ENCODE measurements around the gene RRAS.

The RRAS gene

DNA sequence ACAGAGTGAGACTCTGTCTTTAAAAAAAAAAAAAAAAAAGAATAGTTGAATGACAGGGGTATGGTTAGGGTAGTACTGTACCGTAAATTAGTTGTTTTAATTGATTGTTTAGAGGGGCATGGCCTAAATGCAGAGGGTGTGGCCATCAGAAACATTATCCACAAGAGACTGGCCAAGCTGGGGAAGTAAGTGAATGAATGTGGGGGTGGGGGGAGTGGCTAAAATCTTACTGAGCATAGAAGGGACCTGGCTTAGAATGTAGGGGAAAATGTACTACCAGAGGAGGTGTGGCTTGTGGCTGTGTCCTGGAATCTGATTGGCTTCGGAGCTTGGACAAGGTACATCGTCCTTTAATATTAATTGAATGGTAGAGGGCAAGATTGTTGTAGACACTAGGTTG, 29.6 kb upstream of the RRAS start:
- H3K36me3 ChIP-seq: 0 out of 2 replicates have a peak, but pooled peaks cover 2% of the 10 kb centered on the region
- H3K4me1 ChIP-seq: 0 out of 2 replicates have a peak, but pooled peaks cover 3% of the 10 kb centered on the region
- H3K9me3 ChIP-seq: no peaks in the 10 kb centered on the region
- TF ChIP-seq, protein P1, sequence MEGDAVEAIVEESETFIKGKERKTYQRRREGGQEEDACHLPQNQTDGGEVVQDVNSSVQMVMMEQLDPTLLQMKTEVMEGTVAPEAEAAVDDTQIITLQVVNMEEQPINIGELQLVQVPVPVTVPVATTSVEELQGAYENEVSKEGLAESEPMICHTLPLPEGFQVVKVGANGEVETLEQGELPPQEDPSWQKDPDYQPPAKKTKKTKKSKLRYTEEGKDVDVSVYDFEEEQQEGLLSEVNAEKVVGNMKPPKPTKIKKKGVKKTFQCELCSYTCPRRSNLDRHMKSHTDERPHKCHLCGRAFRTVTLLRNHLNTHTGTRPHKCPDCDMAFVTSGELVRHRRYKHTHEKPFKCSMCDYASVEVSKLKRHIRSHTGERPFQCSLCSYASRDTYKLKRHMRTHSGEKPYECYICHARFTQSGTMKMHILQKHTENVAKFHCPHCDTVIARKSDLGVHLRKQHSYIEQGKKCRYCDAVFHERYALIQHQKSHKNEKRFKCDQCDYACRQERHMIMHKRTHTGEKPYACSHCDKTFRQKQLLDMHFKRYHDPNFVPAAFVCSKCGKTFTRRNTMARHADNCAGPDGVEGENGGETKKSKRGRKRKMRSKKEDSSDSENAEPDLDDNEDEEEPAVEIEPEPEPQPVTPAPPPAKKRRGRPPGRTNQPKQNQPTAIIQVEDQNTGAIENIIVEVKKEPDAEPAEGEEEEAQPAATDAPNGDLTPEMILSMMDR (IDR thresholded peaks at IDR 0.05; ENCODE audit: low read depth, low read length): no peak
- no peak overlapping the region for H3K4me3 ChIP-seq (ENCODE audit: low read depth, low read length)
- DNase-seq: no peak
- H3K27me3 ChIP-seq: no peaks in the 10 kb centered on the region

DNA sequence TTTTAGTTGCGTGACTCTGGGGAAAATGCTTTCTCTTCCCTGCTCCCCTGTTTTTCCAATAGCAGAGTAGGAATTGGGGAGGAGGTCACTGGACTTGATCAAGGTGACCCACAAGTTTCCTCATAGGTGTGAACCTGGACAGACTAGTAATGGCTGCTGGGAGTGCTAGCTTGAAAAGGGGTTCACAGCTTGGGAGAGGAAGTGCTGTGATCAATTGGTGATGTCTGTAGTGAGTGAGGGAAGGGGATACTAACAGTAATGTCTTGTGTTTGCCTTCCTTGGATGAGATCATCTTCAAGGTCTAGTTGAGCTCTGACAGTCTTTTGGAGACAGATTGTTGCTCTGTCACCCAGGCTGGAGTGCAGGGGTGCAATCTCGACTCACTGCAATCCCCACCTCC, 27.5 kb upstream of the RRAS start:
- Histone ChIP-seq H3K36me3 (0 out of 2 replicates have a peak, but pooled peaks cover 2% of the 10 kb centered on the region), H3K27me3 (no peaks in the 10 kb centered on the region), H3K9me3 (no peaks in the 10 kb centered on the region), H3K4me3 (ENCODE audit: low read depth, low read length) (no peak overlapping the region), H3K4me1 (peaks cover 3% of the 10 kb centered on the region; the same call in 1 of the 2 replicates)
- DNase-seq: no peak
- TF ChIP-seq, protein P1 (IDR thresholded peaks at IDR 0.05; ENCODE audit: low read depth, low read length): no peak

GRCh38 chr19:49666120-49666444, 26.1 kb upstream of the RRAS start:
- TF ChIP-seq, protein P1 (IDR thresholded peaks at IDR 0.05; ENCODE audit: low read depth, low read length): 0 out of 2 replicates have a peak, but pooled peaks have one; percentile 6
- H3K36me3 ChIP-seq: peaks cover 9% of the 10 kb centered on the region; the same call in 1 of the 2 replicates

GRCh38 chr19:49665351-49666119, 25.6 kb upstream of the RRAS start, which contains the start of the genes BCL2L12 and IRF3:
Gene BCL2L12, plus strand, starts transcription at chr19:49665933. Its CDS starts 760 bp downstream, at chr19:49666693.
Gene IRF3, minus strand, starts transcription at chr19:49665857. Its CDS starts 1,019 bp downstream, at chr19:49664838.
- DNase-seq: peak; percentile 98
- Histone ChIP-seq H3K4me1 (peaks cover 3% of the 10 kb centered on the region; the same call in 1 of the 2 replicates), H3K36me3 (peaks cover 9% of the 10 kb centered on the region; the same call in 1 of the 2 replicates), H3K4me3 (ENCODE audit: low read depth, low read length) (peak within 1 kb of the TSS; percentile 87), H3K9me3 (no peaks in the 10 kb centered on the region), H3K27me3 (no peaks in the 10 kb centered on the region)
- TF ChIP-seq, protein P1 (IDR thresholded peaks at IDR 0.05; ENCODE audit: low read depth, low read length): no peak

More at GRCh38 chr19:49666120-49666444, 26.1 kb upstream of the RRAS start:
- Histone ChIP-seq H3K4me1 (peaks cover 3% of the 10 kb centered on the region; the same call in 1 of the 2 replicates), H3K9me3 (no peaks in the 10 kb centered on the region), H3K27me3 (no peaks in the 10 kb centered on the region), H3K4me3 (ENCODE audit: low read depth, low read length) (peak overlapping the region; percentile 87)
- no peak for DNase-seq

DNA sequence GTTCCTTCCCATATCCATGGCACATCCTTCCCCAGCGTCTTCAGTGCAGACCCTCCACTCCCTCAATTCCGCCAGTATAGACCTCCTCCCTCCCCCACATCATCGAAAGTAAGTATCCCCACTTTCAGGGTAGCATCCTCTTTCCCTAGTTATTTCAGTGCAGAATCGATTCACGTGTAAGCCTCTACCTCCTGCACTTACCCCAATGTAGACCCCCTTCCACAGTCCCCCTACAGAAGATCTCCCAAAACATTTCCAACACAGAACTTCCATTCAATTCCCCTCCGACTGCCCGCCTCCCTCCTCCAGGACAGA, 25.1 kb upstream of the RRAS start:
- H3K4me3 ChIP-seq (ENCODE audit: low read depth, low read length): peak overlapping the region; percentile 87
- no peak for DNase-seq
- H3K4me1 ChIP-seq: peaks cover 3% of the 10 kb centered on the region; the same call in 1 of the 2 replicates
- H3K36me3 ChIP-seq: peaks cover 11% of the 10 kb centered on the region
- H3K27me3 ChIP-seq: no peaks in the 10 kb centered on the region
- TF ChIP-seq, protein P1 (IDR thresholded peaks at IDR 0.05; ENCODE audit: low read depth, low read length): no peak
- H3K9me3 ChIP-seq: no peaks in the 10 kb centered on the region
